MCF 10A (cell line): ENCODE results near the gene ORC3. TPM values are rescaled to one million over a fixed set of nuclear protein-coding genes. Genes with fewer than 3 reads are reported as not detected.

Experiments used
- BruUV-seq: library from RNA; stranded (reverse); fragments of 400-500 nt; replicated peaks from 2 replicates; lab custom pipeline; 2021; lab: Mats Ljungman, UMichigan
- CTCF ChIA-PET: fragments of 300-600 bp; sonication (Branson Sonifier 250); formaldehyde crosslinking; extraction: SDS; loops from one replicate; lab custom pipeline; 2021; ENCODE audit warnings: antibody characterized with exemption, inconsistent platforms; lab: Yijun Ruan, JAX
- POLR2A ChIA-PET: fragments of 300-600, 350-650 bp; sonication (Branson Sonifier 250); formaldehyde crosslinking; extraction: SDS; loops from one replicate; lab custom pipeline; 2020; ENCODE audit warnings: antibody characterized with exemption, inconsistent platforms; lab: Yijun Ruan, JAX
- DNase-seq: peaks from one replicate; pipeline ENCODE4 v3.0.0-alpha.2; 2018; ENCODE audit not compliant: unreplicated experiment
- H3K27ac Mint-ChIP-seq: one replicate; pipeline ENCODE4 v1.8.0; 2022; ENCODE audit warnings: mild to moderate bottlenecking, low read depth, mixed read lengths; ENCODE audit not compliant: unreplicated experiment
- H3K27me3 Mint-ChIP-seq: one replicate; pipeline ENCODE4 v1.8.0; 2022; ENCODE audit warnings: mixed read lengths; ENCODE audit not compliant: insufficient read depth, unreplicated experiment
- H3K36me3 Mint-ChIP-seq: one replicate; pipeline ENCODE4 v1.8.0; 2022; ENCODE audit warnings: mild to moderate bottlenecking, moderate library complexity, mixed read lengths; ENCODE audit not compliant: insufficient read depth, unreplicated experiment
- H3K4me1 Mint-ChIP-seq: one replicate; pipeline ENCODE4 v1.8.0; 2022; ENCODE audit warnings: mixed read lengths; ENCODE audit not compliant: insufficient read depth, unreplicated experiment
- H3K4me3 Mint-ChIP-seq: one replicate; pipeline ENCODE4 v1.8.0; 2022; ENCODE audit warnings: mild to moderate bottlenecking, moderate library complexity, mixed read lengths; ENCODE audit not compliant: unreplicated experiment
- H3K9me3 Mint-ChIP-seq: one replicate; pipeline ENCODE4 v1.8.0; 2022; ENCODE audit warnings: mixed read lengths; ENCODE audit not compliant: unreplicated experiment
- intact Hi-C: fragments of 100-400 bp; cut with micrococcal nuclease; formaldehyde crosslinking; loops from 2 replicates; pipeline ENCODE4 v1.14.1; 2022
- total RNA-seq: library from RNA; stranded (reverse); gene quantifications from 2 replicates; pipeline ENCODE4 v1.2.3, GENCODE V29; 2022
- TF ChIP-seq, protein P1 (sequence below): fragments of 200-600 bp; IDR thresholded peaks from one replicate; pipeline ENCODE4 v1.8.0; 2022; ENCODE audit warnings: antibody characterized with exemption, mild to moderate bottlenecking; ENCODE audit not compliant: unreplicated experiment

Gene ORC3
- total RNA-seq, 1 experiment from 2014 or later, result 21.1 TPM

DNA sequence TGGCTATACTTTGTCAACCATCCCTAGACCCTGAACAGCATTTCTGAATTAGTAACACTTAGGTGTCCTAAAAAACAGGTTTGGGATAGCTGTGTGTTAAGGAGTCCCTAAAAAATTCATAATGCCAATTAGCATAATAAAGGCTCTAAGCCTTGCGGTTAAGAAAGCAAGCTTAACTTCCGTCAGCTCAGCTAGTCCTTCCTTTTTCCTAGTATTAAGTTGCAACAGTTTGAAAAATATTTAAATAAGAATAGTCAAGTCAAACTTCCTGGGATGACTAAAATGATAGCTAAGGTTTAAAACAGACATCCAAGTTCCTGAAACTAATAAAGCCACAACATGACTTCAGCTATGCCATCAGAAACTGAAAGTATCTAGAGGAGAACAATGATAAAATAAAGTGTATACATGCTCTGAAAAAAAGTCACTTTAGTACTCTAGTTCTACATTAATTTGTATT is 108.6 kb downstream of the ORC3 start:
- H3K27ac Mint-ChIP-seq, result peak overlapping the region; percentile 33
- peaks cover 23% of the 10 kb centered on the region for H3K36me3 Mint-ChIP-seq
- DNase-seq, result no peak

DNA sequence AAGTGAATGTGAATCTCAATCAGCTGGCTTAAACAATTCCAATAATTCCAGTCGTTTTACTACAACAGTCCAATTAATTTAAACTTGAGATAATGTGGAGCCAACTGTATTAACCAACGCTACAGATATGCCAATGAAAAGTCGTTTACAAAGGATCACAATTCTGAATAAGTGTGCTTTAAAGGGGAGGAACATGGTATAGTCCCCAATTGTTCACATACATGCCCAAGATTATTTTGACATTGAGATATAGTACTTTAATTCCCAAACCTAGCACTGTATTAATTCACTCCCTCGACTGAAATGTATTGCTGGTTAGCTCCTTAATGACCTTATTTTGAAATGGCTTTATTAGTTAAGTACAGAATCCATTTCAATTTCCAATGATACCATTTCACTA is 109.6 kb downstream of the ORC3 start:
- CTCF ChIA-PET, result interaction anchor here (0.6 to 1.6 kb wide), 9 partner anchors 16 to 633 kb away, joined by 3 to 6 read pairs (median 3); no protein-coding TSS in a partner anchor
- no peak for DNase-seq
- BruUV-seq, result no TSS peak
- peak overlapping the region; percentile 83 for H3K4me3 Mint-ChIP-seq
- H3K4me1 Mint-ChIP-seq, result peaks cover 17% of the 10 kb centered on the region
- H3K9me3 Mint-ChIP-seq, result no peaks in the 10 kb centered on the region
- peak overlapping the region; percentile 89 for H3K27ac Mint-ChIP-seq
- TF ChIP-seq, protein P1, sequence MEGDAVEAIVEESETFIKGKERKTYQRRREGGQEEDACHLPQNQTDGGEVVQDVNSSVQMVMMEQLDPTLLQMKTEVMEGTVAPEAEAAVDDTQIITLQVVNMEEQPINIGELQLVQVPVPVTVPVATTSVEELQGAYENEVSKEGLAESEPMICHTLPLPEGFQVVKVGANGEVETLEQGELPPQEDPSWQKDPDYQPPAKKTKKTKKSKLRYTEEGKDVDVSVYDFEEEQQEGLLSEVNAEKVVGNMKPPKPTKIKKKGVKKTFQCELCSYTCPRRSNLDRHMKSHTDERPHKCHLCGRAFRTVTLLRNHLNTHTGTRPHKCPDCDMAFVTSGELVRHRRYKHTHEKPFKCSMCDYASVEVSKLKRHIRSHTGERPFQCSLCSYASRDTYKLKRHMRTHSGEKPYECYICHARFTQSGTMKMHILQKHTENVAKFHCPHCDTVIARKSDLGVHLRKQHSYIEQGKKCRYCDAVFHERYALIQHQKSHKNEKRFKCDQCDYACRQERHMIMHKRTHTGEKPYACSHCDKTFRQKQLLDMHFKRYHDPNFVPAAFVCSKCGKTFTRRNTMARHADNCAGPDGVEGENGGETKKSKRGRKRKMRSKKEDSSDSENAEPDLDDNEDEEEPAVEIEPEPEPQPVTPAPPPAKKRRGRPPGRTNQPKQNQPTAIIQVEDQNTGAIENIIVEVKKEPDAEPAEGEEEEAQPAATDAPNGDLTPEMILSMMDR, result no peak
- peaks cover 23% of the 10 kb centered on the region for H3K36me3 Mint-ChIP-seq
- H3K27me3 Mint-ChIP-seq, result no peaks in the 10 kb centered on the region
- POLR2A ChIA-PET, result interaction anchor here (0.6 to 6.7 kb wide), 20 partner anchors 10 to 1447 kb away, joined by 3 to 89 read pairs (median 4); partner anchors contain the start of genes ORC3, PM20D2 and RARS2
- intact Hi-C loops, result loop anchor here (2.0 to 10.0 kb wide), 4 partner anchors 57 to 793 kb away; partner anchors contain the start of gene SLC35A1

More for the DNA sequence above, 108.6 kb downstream of the ORC3 start:
- ChIA-PET POLR2A (interaction anchor here (0.8 to 6.7 kb wide), 11 partner anchors 9 to 1337 kb away, joined by 3 to 89 read pairs (median 5); partner anchors contain the start of genes ORC3 and RARS2), CTCF (interaction anchor here (0.6 to 1.6 kb wide), 7 partner anchors 11 to 1916 kb away, joined by 3 to 5 read pairs (median 4); no protein-coding TSS in a partner anchor)
- intact Hi-C loops, result loop anchor here (2.0 to 10.0 kb wide), 4 partner anchors 58 to 794 kb away; partner anchors contain the start of gene SLC35A1
- Mint-ChIP-seq H3K4me1 (peaks cover 17% of the 10 kb centered on the region), H3K4me3 (peak overlapping the region; percentile 83), H3K27me3 (no peaks in the 10 kb centered on the region), H3K9me3 (no peaks in the 10 kb centered on the region)
- BruUV-seq, result no TSS peak
- TF ChIP-seq, protein P1, result no peak

DNA sequence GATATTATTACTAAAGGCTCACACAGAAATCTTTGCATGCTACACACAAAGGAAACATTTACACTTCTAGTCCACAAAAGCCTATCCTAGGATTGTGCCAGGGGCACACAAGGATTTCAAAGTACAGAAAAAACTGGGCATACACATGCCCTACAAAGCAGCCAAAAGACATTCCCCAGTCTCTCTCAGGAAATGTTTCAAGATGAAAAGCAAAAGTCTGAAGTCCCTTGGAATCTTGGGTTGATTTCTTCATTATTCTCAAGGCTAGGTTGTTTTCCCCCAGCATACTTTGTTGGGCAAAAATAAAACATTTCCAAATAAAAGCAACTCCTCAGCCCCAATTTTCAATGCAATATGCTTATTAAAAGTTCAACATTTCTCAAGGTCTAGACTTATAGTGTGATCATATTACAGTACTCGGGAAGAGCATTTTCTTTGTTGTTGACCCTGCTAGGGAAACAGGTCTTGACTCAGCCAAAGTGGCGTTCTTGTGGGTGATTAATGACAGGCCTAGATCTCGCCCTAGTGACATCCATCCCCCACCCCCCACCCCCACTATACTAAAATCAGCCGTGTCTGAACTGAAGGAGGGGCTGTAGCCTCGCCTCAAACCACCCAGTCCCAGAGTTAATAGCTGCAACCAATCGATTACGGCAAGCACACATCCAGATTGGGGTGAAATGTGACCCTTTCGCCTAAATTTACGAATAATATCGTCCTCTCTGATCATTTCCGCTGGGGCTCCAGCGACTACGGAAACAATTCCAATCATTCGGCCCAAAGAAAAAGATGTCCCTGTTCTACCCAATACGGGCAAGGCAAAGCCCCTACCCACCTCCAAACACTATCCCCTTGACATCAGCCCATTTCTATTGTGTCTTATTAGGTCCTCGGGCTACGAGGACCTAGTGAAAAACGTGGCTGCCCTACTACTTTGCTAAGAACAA is 110.7 kb downstream of the ORC3 start:
- Mint-ChIP-seq H3K36me3 (peaks cover 23% of the 10 kb centered on the region), H3K9me3 (no peaks in the 10 kb centered on the region), H3K27ac (peak overlapping the region; percentile 89), H3K4me3 (peak overlapping the region; percentile 83), H3K4me1 (peaks cover 17% of the 10 kb centered on the region), H3K27me3 (no peaks in the 10 kb centered on the region)
- BruUV-seq, result TSS peak; percentile 51
- ChIA-PET POLR2A (interaction anchor here (0.6 to 6.7 kb wide), 24 partner anchors 9 to 1420 kb away, joined by 3 to 89 read pairs (median 5); partner anchors contain the start of genes ORC3 and RARS2), CTCF (interaction anchor here (0.6 to 1.1 kb wide), 8 partner anchors 15 to 956 kb away, joined by 3 to 6 read pairs (median 3); no protein-coding TSS in a partner anchor)
- peak; percentile 81 for DNase-seq
- intact Hi-C loops, result loop anchor here (1.0 kb wide), 2 partner anchors 89 to 132 kb away; no protein-coding TSS in a partner anchor
- TF ChIP-seq, protein P1, result no peak
